ENCODE data around the gene PFAS. TPM values are rescaled to one million over a fixed set of nuclear protein-coding genes. Genes with fewer than 3 reads are reported as not detected.

The PFAS gene
- total RNA-seq, 2 donors from 2014 or later, result 17.0 to 23.9 TPM

- DNase-seq (no peak), ATAC-seq (no peak)
- intact Hi-C loops (cut with DNase I, micrococcal nuclease), result no loop called here
Observed at GRCh38 chr17:8256691-8257090, 7.6 kb downstream of the PFAS start.

GRCh38 chr17:8257801-8258200 lies 8.7 kb downstream of the PFAS start:
- ATAC-seq (no peak), DNase-seq (no peak)
- intact Hi-C loops (cut with DNase I, micrococcal nuclease), result no loop called here

DNA sequence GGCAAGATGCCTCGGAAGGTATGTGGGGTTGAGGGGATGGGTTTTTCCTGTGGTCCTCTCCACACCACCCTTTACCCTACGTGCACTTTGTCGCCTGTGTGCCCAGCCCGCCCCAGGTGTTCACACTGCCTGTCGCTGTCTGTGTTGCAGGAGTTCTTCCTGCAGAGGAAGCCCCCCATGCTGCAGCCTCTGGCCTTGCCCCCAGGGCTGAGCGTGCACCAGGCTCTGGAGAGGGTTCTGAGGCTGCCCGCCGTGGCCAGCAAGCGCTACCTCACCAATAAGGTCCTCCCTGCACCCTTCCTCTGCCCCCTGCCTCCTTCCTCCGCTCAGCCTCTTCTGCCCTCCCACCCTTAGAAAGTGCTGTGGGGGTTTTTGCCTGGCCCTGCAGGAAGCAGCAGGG lies 15.2 kb downstream of the PFAS start:
- DNase-seq (no peak), ATAC-seq (no peak)
- intact Hi-C loops (cut with DNase I, micrococcal nuclease), result no loop called here

DNA sequence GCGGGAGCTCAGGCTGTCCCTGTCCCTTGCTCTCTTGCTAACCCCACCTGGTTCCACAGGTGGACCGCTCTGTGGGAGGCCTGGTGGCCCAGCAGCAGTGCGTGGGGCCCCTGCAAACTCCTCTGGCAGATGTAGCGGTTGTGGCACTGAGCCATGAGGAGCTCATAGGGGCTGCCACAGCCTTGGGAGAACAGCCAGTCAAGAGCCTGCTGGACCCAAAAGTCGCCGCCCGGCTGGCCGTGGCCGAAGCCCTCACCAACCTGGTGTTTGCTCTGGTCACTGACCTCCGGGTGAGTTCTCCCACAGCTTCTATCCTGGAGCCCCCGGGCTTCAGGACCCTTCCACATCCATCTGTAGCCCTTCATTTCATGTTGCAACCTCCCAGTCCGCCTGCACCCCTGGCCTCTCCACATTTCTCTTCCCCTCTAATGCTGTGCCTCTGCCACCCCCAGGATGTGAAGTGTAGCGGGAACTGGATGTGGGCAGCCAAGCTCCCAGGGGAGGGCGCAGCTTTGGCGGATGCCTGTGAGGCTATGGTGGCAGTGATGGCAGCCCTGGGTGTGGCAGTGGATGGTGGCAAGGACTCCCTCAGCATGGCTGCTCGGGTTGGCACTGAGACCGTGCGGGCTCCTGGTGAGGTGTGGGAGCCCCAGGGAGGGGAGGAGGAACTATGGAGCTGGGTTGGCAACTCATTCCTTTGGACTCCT lies 15.9 kb downstream of the PFAS start:
- ATAC-seq (no peak), DNase-seq (no peak)
- intact Hi-C loops (cut with DNase I, micrococcal nuclease), result no loop called here

DNA sequence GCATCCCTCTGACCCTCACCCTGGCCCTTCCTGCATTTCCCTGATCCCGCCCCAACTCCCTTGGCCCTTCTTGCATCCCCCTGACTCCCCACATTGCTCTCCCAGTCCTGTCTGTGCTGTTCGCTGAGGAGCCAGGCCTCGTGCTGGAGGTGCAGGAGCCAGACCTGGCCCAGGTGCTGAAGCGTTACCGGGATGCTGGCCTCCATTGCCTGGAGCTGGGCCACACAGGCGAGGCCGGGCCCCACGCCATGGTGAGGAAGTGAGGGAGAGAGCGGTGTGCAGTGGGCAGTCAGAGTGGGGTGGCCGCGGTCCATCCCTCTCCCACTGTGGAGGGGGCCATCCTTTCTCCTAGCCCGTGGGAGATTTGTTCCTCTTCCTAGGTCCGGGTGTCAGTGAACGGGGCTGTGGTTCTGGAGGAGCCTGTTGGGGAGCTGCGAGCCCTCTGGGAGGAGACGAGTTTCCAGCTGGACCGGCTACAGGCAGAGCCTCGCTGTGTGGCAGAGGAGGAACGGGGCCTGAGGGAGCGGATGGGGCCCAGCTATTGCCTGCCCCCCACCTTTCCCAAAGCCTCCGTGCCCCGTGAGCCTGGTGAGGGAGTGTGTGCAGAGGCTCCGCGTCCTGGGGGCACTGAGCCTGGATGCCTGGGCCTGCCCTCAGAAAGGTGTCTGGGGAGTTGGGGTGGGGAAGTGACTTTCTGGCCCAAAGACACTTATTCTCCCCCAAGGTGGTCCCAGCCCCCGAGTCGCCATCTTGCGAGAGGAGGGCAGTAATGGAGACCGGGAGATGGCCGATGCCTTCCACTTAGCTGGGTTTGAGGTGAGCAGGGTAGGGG lies 17.8 kb downstream of the PFAS start:
- no peak for ATAC-seq
- no peak for DNase-seq
- intact Hi-C loops (cut with DNase I, micrococcal nuclease), result no loop called here

DNA sequence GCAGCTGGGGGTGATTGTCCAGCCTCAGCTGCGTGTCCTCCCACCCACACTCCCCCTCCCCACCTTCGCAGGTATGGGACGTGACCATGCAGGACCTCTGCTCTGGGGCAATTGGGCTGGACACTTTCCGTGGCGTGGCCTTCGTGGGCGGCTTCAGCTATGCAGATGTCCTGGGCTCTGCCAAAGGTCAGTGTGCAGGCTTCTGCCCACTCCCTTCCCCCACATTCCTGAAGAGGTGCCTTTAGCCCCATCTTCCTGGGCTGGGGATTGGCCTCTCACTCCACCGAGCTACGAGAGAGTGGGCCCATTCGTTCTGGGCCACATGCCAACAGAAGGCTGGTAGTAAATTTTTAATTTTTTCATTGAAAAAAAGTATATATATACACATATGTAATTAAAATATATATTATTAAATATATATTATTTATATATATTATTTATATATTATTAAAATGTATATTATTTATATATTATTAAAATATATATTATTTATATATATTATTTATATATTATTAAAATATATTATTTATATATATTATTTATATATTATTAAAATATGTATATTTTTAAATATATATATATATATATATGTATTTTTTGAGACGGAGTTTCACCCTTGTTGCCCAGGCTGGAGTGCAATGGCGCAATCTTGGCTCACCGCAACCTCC lies 18.5 kb downstream of the PFAS start:
- ATAC-seq (no peak), DNase-seq (no peak)
- intact Hi-C loops (cut with DNase I, micrococcal nuclease), result no loop called here

GRCh38 chr17:8268550-8269298 lies 19.6 kb downstream of the PFAS start:
- no peak for DNase-seq
- no peak for ATAC-seq
- intact Hi-C loops (cut with DNase I, micrococcal nuclease), result no loop called here

- DNase-seq, result no peak
- intact Hi-C loops (cut with DNase I, micrococcal nuclease), result no loop called here
- no peak for ATAC-seq
Observed at GRCh38 chr17:8272421-8272820, 23.3 kb downstream of the PFAS start.

GRCh38 chr17:8273884-8274444 lies 24.9 kb downstream of the PFAS start:
- peak; percentile 85 for ATAC-seq
- no peak for DNase-seq
- intact Hi-C loops (cut with DNase I, micrococcal nuclease), result no loop called here

DNA sequence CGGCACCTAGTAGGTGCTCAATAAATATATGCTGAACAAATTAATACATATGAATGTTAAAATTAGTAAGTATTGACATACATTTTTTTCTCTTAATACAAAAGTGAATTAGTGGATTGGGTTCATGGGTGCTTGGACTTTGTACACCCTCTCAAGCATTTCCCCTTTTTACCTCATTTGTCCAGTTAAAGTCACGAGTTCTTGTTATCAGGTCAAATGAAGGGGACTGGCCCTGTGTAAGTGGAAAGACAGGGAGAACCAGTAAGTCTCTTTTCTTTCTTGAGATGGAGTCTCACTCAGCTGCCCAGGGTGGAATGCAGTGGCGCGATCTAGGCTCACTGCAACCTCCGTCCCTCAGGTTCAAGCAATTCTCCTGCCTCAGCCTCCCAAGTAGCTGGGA lies 25.7 kb downstream of the PFAS start:
- intact Hi-C loops (cut with DNase I, micrococcal nuclease), result no loop called here
- DNase-seq, result no peak
- no peak for ATAC-seq

- no peak for ATAC-seq
- no peak for DNase-seq
- intact Hi-C loops (cut with DNase I, micrococcal nuclease), result no loop called here
Observed at GRCh38 chr17:8275421-8276290, 26.6 kb downstream of the PFAS start.

- intact Hi-C loops (cut with DNase I, micrococcal nuclease), result no loop called here
- ATAC-seq (no peak), DNase-seq (no peak)
Observed at GRCh38 chr17:8277317-8277716, 28.2 kb downstream of the PFAS start.

DNA sequence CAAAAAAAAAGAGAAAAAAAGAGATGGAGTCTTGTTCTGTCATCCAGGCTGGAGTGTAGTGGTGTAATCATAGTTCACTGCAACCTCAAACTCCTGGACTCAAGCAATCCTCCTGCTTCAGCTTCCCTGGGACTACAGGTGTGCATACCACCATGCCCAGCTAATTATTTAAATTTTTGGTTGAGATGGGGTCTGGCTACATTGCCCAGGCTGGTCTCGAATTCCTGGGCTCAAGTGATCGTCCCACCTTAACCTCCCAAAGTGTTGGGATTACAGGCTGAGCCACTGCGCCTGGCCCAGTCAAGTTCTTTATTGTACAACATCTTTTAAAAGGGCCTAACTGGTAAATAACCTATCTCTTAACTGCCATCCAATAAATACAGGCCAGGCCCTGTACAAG lies 33.3 kb downstream of the PFAS start:
- no peak for DNase-seq
- intact Hi-C loops (cut with DNase I, micrococcal nuclease), result no loop called here

GRCh38 chr17:8283356-8283755 lies 34.3 kb downstream of the PFAS start:
- no peak for DNase-seq
- no peak for ATAC-seq
- intact Hi-C loops (cut with DNase I, micrococcal nuclease), result no loop called here

More for the DNA sequence above, 33.3 kb downstream of the PFAS start:
- ATAC-seq, result no peak

DNA sequence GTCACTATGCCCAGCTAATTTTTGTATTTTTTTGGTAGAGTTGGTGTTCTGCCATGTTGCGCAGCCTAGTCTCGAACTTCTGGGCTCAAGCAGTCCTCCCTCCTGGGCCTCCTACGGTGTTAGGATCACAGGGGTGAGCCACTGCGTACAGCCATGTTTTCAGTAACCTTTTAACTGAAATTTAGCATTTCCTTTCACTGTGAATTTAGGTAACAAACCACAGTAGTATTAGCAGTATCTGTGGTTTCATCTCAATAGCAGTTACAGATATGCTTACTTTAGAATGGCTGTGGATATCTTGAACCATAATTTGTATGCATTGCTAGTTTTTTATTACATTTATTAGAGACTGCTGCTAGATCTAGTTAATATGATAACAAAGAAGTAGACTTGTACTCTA lies 35.0 kb downstream of the PFAS start:
- intact Hi-C loops (cut with DNase I, micrococcal nuclease), result no loop called here

GRCh38 chr17:8285270-8286181 lies 36.4 kb downstream of the PFAS start:
- DNase-seq (no peak), ATAC-seq (no peak)

More for the DNA sequence above, 35.0 kb downstream of the PFAS start:
- ATAC-seq (no peak), DNase-seq (no peak)

More at GRCh38 chr17:8285270-8286181, 36.4 kb downstream of the PFAS start:
- intact Hi-C loops (cut with DNase I, micrococcal nuclease), result no loop called here
